PFSK-1 (cell line): ENCODE measurements around the gene PARN.

Experiments used
- FOXP2 ChIP-seq: optimal IDR thresholded peaks from 2 replicates; pipeline ENCODE3; 2011; ENCODE audit warnings: borderline replicate concordance, control low read depth, inconsistent platforms; ENCODE audit not compliant: insufficient read depth; ENCODE audit errors: extremely low read length, extremely low read depth
- POLR2AphosphoS5 ChIP-seq: IDR thresholded peaks from 2 replicates; pipeline ENCODE4 v1.6.1; 2012; ENCODE audit warnings: low read depth, mild to moderate bottlenecking, control low read depth, low read length, moderate library complexity
- REST ChIP-seq, 2 experiments: IDR thresholded peaks; 2 replicates each; pipeline versions ENCODE4 v1.6.1 to v1.8.0; 2011 to 2012; ENCODE audit warnings: low read depth in 2 of 2, low read length in 2 of 2, control low read depth in 1 of 2, inconsistent platforms in 1 of 2, mild to moderate bottlenecking in 1 of 2, moderate library complexity in 1 of 2; ENCODE audit not compliant: insufficient read depth in 1 of 2
- SIN3A ChIP-seq: IDR thresholded peaks from 2 replicates; pipeline ENCODE4 v1.6.1; 2012; ENCODE audit warnings: mild to moderate bottlenecking, low read length, moderate library complexity, borderline replicate concordance; ENCODE audit not compliant: insufficient read depth
- TAF1 ChIP-seq: IDR thresholded peaks from 2 replicates; pipeline ENCODE4 v1.6.1; 2012; ENCODE audit warnings: low read length, control low read depth, borderline replicate concordance; ENCODE audit not compliant: insufficient read depth

The PARN gene

DNA sequence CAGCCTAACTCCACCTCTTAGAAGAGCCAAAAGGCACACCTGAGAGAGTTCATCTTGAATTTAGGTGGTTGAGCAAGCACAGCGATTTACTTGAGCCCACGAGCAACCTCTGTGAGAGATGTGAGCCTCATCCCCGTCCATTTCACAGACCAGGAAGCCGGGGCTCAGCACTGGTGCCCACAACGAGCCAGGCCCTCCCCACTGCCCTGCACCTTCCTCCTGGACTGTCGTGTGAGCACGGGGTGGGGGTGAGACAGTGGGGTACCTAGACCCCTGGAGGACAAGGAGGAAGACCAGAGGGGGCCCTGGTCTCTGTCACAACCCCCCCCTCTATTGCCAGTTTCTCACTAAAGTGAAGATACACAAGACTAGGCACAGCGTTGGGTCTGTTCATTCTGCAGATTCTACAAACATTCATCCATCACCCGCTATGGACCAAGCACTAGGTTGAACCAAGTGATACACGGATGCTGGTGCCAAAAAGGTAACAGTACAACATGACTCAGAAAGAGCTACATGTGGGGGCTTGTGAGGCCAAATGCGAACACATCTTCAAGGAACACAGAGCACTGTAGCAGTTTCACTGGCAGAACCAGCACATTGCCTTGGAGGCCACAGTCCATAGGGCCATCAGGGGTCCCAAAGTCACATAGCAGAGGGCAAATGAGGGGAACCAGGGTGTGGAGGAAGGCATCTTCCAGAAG lies 231.9 kb downstream of the PARN start:
- TF ChIP-seq POLR2AphosphoS5 (no peak), REST (IDR thresholded peaks at IDR 0.05; ENCODE audit: insufficient read depth in 1 of 2, low read depth in 2 of 2, low read length in 2 of 2) (no peak), FOXP2 (no peak), TAF1 (no peak), SIN3A (no peak)

DNA sequence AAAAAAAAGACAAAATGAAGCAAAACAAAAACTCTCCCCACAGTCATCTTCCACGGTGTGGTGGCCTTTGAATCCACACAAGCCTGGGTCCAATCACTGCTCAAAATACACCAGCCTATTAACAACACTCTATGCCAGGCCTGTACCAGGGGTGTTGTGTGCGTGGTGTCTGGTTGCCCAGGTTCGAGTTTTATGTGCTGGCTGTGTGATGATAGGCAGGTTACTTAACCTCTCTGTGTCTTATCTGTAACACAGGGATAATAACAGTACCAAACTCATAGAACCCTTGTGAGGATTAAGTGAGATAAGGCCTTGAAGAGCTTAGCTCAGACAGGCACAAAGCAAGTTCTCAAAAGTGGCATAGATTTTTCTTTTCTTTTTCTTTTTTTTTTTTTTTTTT lies 235.2 kb downstream of the PARN start:
- TF ChIP-seq TAF1 (no peak), SIN3A (no peak), POLR2AphosphoS5 (no peak), REST (IDR thresholded peaks at IDR 0.05; ENCODE audit: insufficient read depth in 1 of 2, low read depth in 2 of 2, low read length in 2 of 2) (no peak), FOXP2 (no peak)

DNA sequence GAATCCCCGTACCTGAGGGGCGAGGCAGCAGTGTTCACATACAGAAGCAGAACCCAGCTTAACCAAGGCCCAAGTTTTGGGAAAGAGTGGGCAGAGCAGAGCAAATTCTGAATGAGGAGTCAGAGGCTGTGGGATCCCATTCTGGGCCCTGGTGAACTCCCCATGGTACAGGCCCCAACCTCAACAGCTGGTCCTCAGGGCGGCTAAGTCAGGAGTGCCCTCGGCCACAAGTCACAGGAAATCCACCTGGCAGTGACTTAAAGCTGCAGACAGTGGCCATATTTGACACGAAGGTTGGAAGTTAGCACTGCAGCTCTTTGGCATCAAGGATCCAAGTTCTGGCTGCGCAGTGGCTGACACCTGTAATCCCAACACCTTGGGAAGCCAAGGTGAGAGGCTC lies 237.1 kb downstream of the PARN start:
- TF ChIP-seq SIN3A (no peak), TAF1 (no peak), POLR2AphosphoS5 (no peak), FOXP2 (no peak), REST (IDR thresholded peaks at IDR 0.05; ENCODE audit: insufficient read depth in 1 of 2, low read depth in 2 of 2, low read length in 2 of 2) (no peak)

- no peak for TF ChIP-seq SIN3A
Observed at GRCh38 chr16:14389359-14389758, 240.7 kb downstream of the PARN start.

DNA sequence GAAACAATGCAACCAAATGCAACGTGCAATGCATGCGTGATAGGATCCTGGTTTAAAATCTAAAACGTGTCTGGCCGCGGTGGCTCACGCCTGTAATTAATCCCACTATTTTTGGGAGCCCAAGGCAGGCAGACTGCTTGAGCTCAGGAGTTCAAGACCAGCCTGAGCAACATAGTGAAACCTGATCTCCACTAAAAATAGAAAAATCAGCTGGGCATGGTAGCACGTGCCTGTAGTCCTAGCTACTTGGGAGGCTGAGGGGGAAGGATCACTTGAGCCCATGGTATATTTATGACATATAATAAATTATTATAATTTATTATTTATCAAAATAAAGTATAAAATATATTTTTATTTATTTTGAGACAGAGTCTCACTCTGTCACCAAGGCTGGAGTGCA lies 241.8 kb downstream of the PARN start:
- no peak for TF ChIP-seq REST (IDR thresholded peaks at IDR 0.05; ENCODE audit: insufficient read depth in 1 of 2, low read depth in 2 of 2, low read length in 2 of 2)
- TF ChIP-seq SIN3A, result no peak
- no peak for TF ChIP-seq POLR2AphosphoS5
- TF ChIP-seq FOXP2, result no peak
- no peak for TF ChIP-seq TAF1
